Measurements from ENCODE around the gene PEDS1.

PEDS1 gene

GRCh38 chr20:50190251-50191064 lies 36.9 kb upstream of the PEDS1 start, which contains the start of gene CEBPB:
Gene CEBPB (plus strand): TSS chr20:50190830. CDS start chr20:50191034, 204 bp downstream.
- Histone ChIP-seq H3K27me3 (ENCODE audit: insufficient read depth, low read length) (no peaks in the 10 kb centered on the region), H3K9me3 (ENCODE audit: low read length) (no peaks in the 10 kb centered on the region), H3F3A (ENCODE audit: insufficient read depth, low read length) (no peaks in the 10 kb centered on the region), H3K4me2 (ENCODE audit: low read length) (peak within 1 kb of the TSS; percentile 69), H3K4me1 (ENCODE audit: insufficient read depth, low read length, severe bottlenecking) (peaks cover 27% of the 10 kb centered on the region), H3K36me3 (ENCODE audit: insufficient read depth, low read length) (peaks cover 10% of the 10 kb centered on the region; the same call in 1 of the 2 replicates), H3K9ac (ENCODE audit: low read length) (peak within 1 kb of the TSS; percentile 74), H4K20me1 (ENCODE audit: insufficient read depth, low read length) (no peaks in the 10 kb centered on the region), H3K27ac (ENCODE audit: low read depth, low read length, poor library complexity, severe bottlenecking) (peak within 1 kb of the TSS; percentile 67), H3K4me3 (ENCODE audit: low read depth, low read length, poor library complexity, severe bottlenecking) (peak within 1 kb of the TSS; percentile 75), H3K9me2 (ENCODE audit: low read depth, low read length) (no peaks in the 10 kb centered on the region), H2AFZ (ENCODE audit: low read length) (no peak within 1 kb of the TSS), H3K79me2 (ENCODE audit: insufficient read depth, low read length) (no peaks in the 10 kb centered on the region)
- no peak for TF ChIP-seq EZH2 (IDR thresholded peaks at IDR 0.05; ENCODE audit: borderline replicate concordance, low read length)
- TF ChIP-seq CTCF (IDR thresholded peaks at IDR 0.05; ENCODE audit: low read length), result peak; percentile 52; the same call in 1 of the 2 replicates

GRCh38 chr20:50189681-50190250 lies 36.2 kb upstream of the PEDS1 start:
- Histone ChIP-seq H3F3A (ENCODE audit: insufficient read depth, low read length) (no peaks in the 10 kb centered on the region), H3K4me2 (ENCODE audit: low read length) (peak overlapping the region; percentile 69), H3K27me3 (ENCODE audit: insufficient read depth, low read length) (no peaks in the 10 kb centered on the region), H3K4me3 (ENCODE audit: low read depth, low read length, poor library complexity, severe bottlenecking) (peak overlapping the region; percentile 75), H3K9me3 (ENCODE audit: low read length) (no peaks in the 10 kb centered on the region), H3K9ac (ENCODE audit: low read length) (no peak overlapping the region), H3K79me2 (ENCODE audit: insufficient read depth, low read length) (no peaks in the 10 kb centered on the region), H3K27ac (ENCODE audit: low read depth, low read length, poor library complexity, severe bottlenecking) (no peak overlapping the region), H2AFZ (ENCODE audit: low read length) (no peak overlapping the region), H3K9me2 (ENCODE audit: low read depth, low read length) (no peaks in the 10 kb centered on the region), H3K36me3 (ENCODE audit: insufficient read depth, low read length) (peaks cover 10% of the 10 kb centered on the region; the same call in 1 of the 2 replicates), H3K4me1 (ENCODE audit: insufficient read depth, low read length, severe bottlenecking) (peaks cover 27% of the 10 kb centered on the region), H4K20me1 (ENCODE audit: insufficient read depth, low read length) (no peaks in the 10 kb centered on the region)
- TF ChIP-seq CTCF (IDR thresholded peaks at IDR 0.05; ENCODE audit: low read length), result no peak
- no peak for TF ChIP-seq EZH2 (IDR thresholded peaks at IDR 0.05; ENCODE audit: borderline replicate concordance, low read length)

- no peaks in the 10 kb centered on the region for H3K79me2 ChIP-seq (ENCODE audit: insufficient read depth, low read length)
- no peak overlapping the region for H3K4me3 ChIP-seq (ENCODE audit: low read depth, low read length, poor library complexity, severe bottlenecking)
- H4K20me1 ChIP-seq (ENCODE audit: insufficient read depth, low read length), result no peaks in the 10 kb centered on the region
- no peaks in the 10 kb centered on the region for H3F3A ChIP-seq (ENCODE audit: insufficient read depth, low read length)
- no peaks in the 10 kb centered on the region for H3K9me2 ChIP-seq (ENCODE audit: low read depth, low read length)
- no peak overlapping the region for H2AFZ ChIP-seq (ENCODE audit: low read length)
- H3K9ac ChIP-seq (ENCODE audit: low read length), result no peak overlapping the region
- H3K4me1 ChIP-seq (ENCODE audit: insufficient read depth, low read length, severe bottlenecking), result peaks cover 27% of the 10 kb centered on the region
- peaks cover 9% of the 10 kb centered on the region; the same call in 1 of the 2 replicates for H3K36me3 ChIP-seq (ENCODE audit: insufficient read depth, low read length)
- H3K9me3 ChIP-seq (ENCODE audit: low read length), result no peaks in the 10 kb centered on the region
- no peak overlapping the region for H3K27ac ChIP-seq (ENCODE audit: low read depth, low read length, poor library complexity, severe bottlenecking)
- H3K27me3 ChIP-seq (ENCODE audit: insufficient read depth, low read length), result peaks cover 4% of the 10 kb centered on the region; the same call in 1 of the 2 replicates
- H3K4me2 ChIP-seq (ENCODE audit: low read length), result no peak overlapping the region
- TF ChIP-seq EZH2 (IDR thresholded peaks at IDR 0.05; ENCODE audit: borderline replicate concordance, low read length), result no peak
- TF ChIP-seq CTCF (IDR thresholded peaks at IDR 0.05; ENCODE audit: low read length), result no peak
Observed at GRCh38 chr20:50188879-50189680, 35.6 kb upstream of the PEDS1 start.

Data from OCI-LY1 (cell line).